Keratinocyte (primary cell): ENCODE results near the gene APOL3.

Experiments
- EZH2 ChIP-seq: IDR thresholded peaks from one replicate; pipeline ENCODE4 v1.6.1; 2012; ENCODE audit warnings: inconsistent platforms, mild to moderate bottlenecking, low read length, moderate library complexity
- TF ChIP-seq, protein P1 (sequence below), 3 experiments: IDR thresholded peaks in 1 of 3; conservative IDR thresholded peaks in 1 of 3; optimal IDR thresholded peaks in 1 of 3; 2 replicates in 2 of 3; 3 replicates in 1 of 3; pipeline versions ENCODE3 to v1.5.1; 2011; ENCODE audit warnings: low read length in 3 of 3, mild to moderate bottlenecking in 3 of 3, moderate library complexity in 2 of 3, control low read depth in 1 of 3, inconsistent platforms in 1 of 3; ENCODE audit not compliant: insufficient read depth in 2 of 3; ENCODE audit errors: extremely low read depth in 1 of 3

DNA sequence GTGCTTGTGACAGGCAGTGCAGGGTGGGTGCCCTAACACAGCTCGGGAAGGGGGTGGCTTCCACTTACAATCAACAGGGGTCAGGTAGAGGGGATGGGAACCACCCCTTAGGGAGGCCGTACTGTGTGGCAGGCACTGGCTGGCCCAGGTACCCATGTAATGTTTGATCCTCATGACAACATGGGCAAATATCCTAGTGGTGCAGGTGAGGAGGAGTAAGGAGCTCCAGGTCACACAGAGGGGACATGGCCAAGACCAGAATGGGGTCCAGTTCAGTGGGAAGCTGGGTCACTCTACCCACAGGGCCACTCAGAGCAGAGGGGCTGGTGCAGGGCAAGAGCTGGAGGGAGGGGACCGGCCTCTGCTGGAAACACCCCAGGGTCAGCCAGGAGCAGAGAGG lies 38.0 kb upstream of the APOL3 start:
- TF ChIP-seq, protein P1, sequence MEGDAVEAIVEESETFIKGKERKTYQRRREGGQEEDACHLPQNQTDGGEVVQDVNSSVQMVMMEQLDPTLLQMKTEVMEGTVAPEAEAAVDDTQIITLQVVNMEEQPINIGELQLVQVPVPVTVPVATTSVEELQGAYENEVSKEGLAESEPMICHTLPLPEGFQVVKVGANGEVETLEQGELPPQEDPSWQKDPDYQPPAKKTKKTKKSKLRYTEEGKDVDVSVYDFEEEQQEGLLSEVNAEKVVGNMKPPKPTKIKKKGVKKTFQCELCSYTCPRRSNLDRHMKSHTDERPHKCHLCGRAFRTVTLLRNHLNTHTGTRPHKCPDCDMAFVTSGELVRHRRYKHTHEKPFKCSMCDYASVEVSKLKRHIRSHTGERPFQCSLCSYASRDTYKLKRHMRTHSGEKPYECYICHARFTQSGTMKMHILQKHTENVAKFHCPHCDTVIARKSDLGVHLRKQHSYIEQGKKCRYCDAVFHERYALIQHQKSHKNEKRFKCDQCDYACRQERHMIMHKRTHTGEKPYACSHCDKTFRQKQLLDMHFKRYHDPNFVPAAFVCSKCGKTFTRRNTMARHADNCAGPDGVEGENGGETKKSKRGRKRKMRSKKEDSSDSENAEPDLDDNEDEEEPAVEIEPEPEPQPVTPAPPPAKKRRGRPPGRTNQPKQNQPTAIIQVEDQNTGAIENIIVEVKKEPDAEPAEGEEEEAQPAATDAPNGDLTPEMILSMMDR (optimal IDR thresholded peaks at IDR 0.05 in 1 of 3, IDR thresholded peaks at IDR 0.05 in 1 of 3, conservative IDR thresholded peaks at IDR 0.05 in 1 of 3; ENCODE audit: extremely low read depth in 1 of 3, insufficient read depth in 2 of 3, low read length in 3 of 3) = no peak
- no peak for TF ChIP-seq EZH2
